HepG2 (cell line): ENCODE data around the gene EZH2. TPM values are rescaled to one million over a fixed set of nuclear protein-coding genes. Genes with fewer than 3 reads are reported as not detected.

ENCODE experiments used
- ATAC-seq: fragments of 200-7000 bp; cut with Tn5 transposase; 3 replicates; pipeline ENCODE4 v1.9.1; 2020; ENCODE audit warnings: mild to moderate bottlenecking, moderate library complexity
- BruUV-seq: library from RNA; stranded (reverse); fragments of 400-500 nt; replicated peaks from 2 replicates; lab custom pipeline; 2021; lab: Mats Ljungman, UMichigan
- CTCF ChIA-PET: fragments of 300-600 bp; formaldehyde crosslinking; extraction: SDS; loops from one replicate; lab custom pipeline; 2021; ENCODE audit warnings: low total read pairs, inconsistent platforms, low intra/inter-chr PET ratio; lab: Yijun Ruan, JAX
- POLR2A ChIA-PET: fragments of 350-600 bp; sonication (Branson Sonifier 250); formaldehyde crosslinking; loops from one replicate; lab custom pipeline; 2020; ENCODE audit warnings: antibody characterized with exemption, inconsistent platforms; lab: Yijun Ruan, JAX
- DNase-seq: peaks from one replicate; pipeline ENCODE4 v3.0.0-alpha.2; 2015; ENCODE audit warnings: low spot score
- FAIRE-seq: peaks from 3 replicates; lab custom pipeline; 2011; peaks lifted over from hg19 to GRCh38; lab: Jason Lieb, UNC
- H2AFZ ChIP-seq: one replicate; pipeline ENCODE4 v1.6.1; 2011; ENCODE audit warnings: low read length, inconsistent platforms
- H3K27ac ChIP-seq: fragments of 300-600 bp; 3 replicates; pipeline ENCODE4 v1.8.0; 2011; ENCODE audit warnings: mixed run types, mild to moderate bottlenecking, mixed read lengths, low read length, inconsistent platforms; ENCODE audit not compliant: insufficient read depth; ENCODE audit errors: extremely low read length
- H3K27me3 ChIP-seq, 2 experiments: fragments of 200-600 bp in 1 of 2; 2 replicates in 1 of 2; 3 replicates in 1 of 2; pipeline versions ENCODE4 v1.6.0 to v1.8.0; 2011; ENCODE audit warnings: low read length in 2 of 2, mild to moderate bottlenecking in 2 of 2, moderate library complexity in 2 of 2, inconsistent platforms in 1 of 2; ENCODE audit not compliant: insufficient read depth in 2 of 2, control insufficient read depth in 1 of 2
- H3K36me3 ChIP-seq, 2 experiments: fragments of 200-600 bp in 1 of 2; replicated peaks in 1 of 2; 2 replicates in 1 of 2; 3 replicates in 1 of 2; pipeline versions ENCODE4 v1.5.1 to v1.8.0; 2011; ENCODE audit warnings: low read length in 2 of 2, inconsistent platforms in 1 of 2; ENCODE audit not compliant: insufficient read depth in 2 of 2, control insufficient read depth in 1 of 2
- H3K4me1 ChIP-seq: 2 replicates; pipeline ENCODE4 v1.5.1; 2012; ENCODE audit warnings: low read length, inconsistent platforms; ENCODE audit not compliant: insufficient read depth
- H3K4me2 ChIP-seq: 2 replicates; pipeline ENCODE4 v1.6.0; 2011; ENCODE audit warnings: low read depth, low read length, inconsistent platforms
- H3K4me3 ChIP-seq, 3 experiments: fragments of 200-600 bp in 1 of 3; sonication (generic), shearing (Covaris generic) in 1 of 3; replicated peaks in 1 of 3; 2 replicates each; pipeline ENCODE4 v1.5.1; 2011 to 2016; ENCODE audit warnings: low read length in 3 of 3, inconsistent platforms in 2 of 3, low read depth in 2 of 3, mild to moderate bottlenecking in 2 of 3, control low read depth in 1 of 3, mixed read lengths in 1 of 3; ENCODE audit not compliant: insufficient read depth in 1 of 3
- H3K79me2 ChIP-seq: one replicate; pipeline ENCODE4 v1.6.1; 2011; ENCODE audit warnings: low read length, inconsistent platforms; ENCODE audit not compliant: insufficient read depth
- H3K9ac ChIP-seq: 2 replicates; pipeline ENCODE4 v1.6.0; 2011; ENCODE audit warnings: mild to moderate bottlenecking, low read depth, low read length, inconsistent platforms; ENCODE audit not compliant: insufficient read depth
- H3K9me3 ChIP-seq: 2 replicates; pipeline ENCODE4 v1.5.1; 2012; ENCODE audit warnings: mild to moderate bottlenecking, low read length
- H4K20me1 ChIP-seq: 2 replicates; pipeline ENCODE4 v1.6.0; 2011; ENCODE audit warnings: inconsistent platforms, mild to moderate bottlenecking, low read length, moderate library complexity; ENCODE audit not compliant: insufficient read depth
- ATF1 ChIP-seq: IDR thresholded peaks from 2 replicates; pipeline ENCODE4 v1.6.1; 2016; ENCODE audit warnings: mild to moderate bottlenecking, control low read depth
- ATRX ChIP-seq: sonication (generic); formaldehyde crosslinking; IDR thresholded peaks from 2 replicates; pipeline ENCODE4 v1.4.0; 2020; ENCODE audit warnings: missing genetic modification reagents, borderline replicate concordance
- CCDC6 ChIP-seq: sonication (generic); formaldehyde crosslinking; IDR thresholded peaks from 2 replicates; pipeline ENCODE4 v1.8.1; 2022; ENCODE audit warnings: mild to moderate bottlenecking, missing genetic modification reagents, moderate library complexity
- FOXA1 ChIP-seq, 2 experiments: fragments of 450-650 bp in 1 of 2; sonication (generic) in 1 of 2; formaldehyde crosslinking in 1 of 2; IDR thresholded peaks; 2 replicates each; pipeline versions ENCODE4 v1.4.0 to v1.6.1; 2016 to 2020; ENCODE audit warnings: missing genetic modification reagents in 1 of 2
- REL ChIP-seq: sonication (generic); formaldehyde crosslinking; conservative IDR thresholded peaks from 2 replicates; pipeline ENCODE4 v1.8.0; 2022; ENCODE audit warnings: mild to moderate bottlenecking, missing genetic modification reagents, moderate library complexity
- ZBTB7A ChIP-seq: sonication (generic); formaldehyde crosslinking; IDR thresholded peaks from 2 replicates; pipeline ENCODE4 v1.8.0; 2022; ENCODE audit warnings: mild to moderate bottlenecking, missing genetic modification reagents
- ZFP36L1 ChIP-seq: sonication (generic); formaldehyde crosslinking; IDR thresholded peaks from 2 replicates; pipeline ENCODE4 v1.8.0; 2022; ENCODE audit warnings: mild to moderate bottlenecking, missing genetic modification reagents, moderate library complexity
- ZKSCAN8 ChIP-seq: IDR thresholded peaks from 2 replicates; pipeline ENCODE4 v1.6.1; 2016; ENCODE audit warnings: borderline replicate concordance, missing genetic modification reagents, missing compliant biosample characterization
- ZNF672 ChIP-seq: sonication (generic); formaldehyde crosslinking; IDR thresholded peaks from 2 replicates; pipeline ENCODE4 v1.8.1; 2022; ENCODE audit warnings: missing genetic modification reagents
- WGBS: methylation state at CpG from one replicate; pipeline ENCODE4 v1.1.6; 2017; ENCODE audit warnings: low lambda C conversion rate; 5-methylcytosine and 5-hydroxymethylcytosine counted together
- in situ Hi-C: cut with HindIII; loops from 2 replicates; pipeline ENCODE4 v1.10.0; 2017; ENCODE audit warnings: low pct_unique_long_range_greater_than_20kb; ENCODE audit not compliant: extremely low pct_ligation_motif_present
- intact Hi-C: fragments of 100-400 bp; cut with micrococcal nuclease; formaldehyde crosslinking; loops from one replicate; pipeline ENCODE4 v1.10.0; 2022; ENCODE audit not compliant: unreplicated experiment
- polyA plus RNA-seq, 8 experiments: library from polyadenylated mRNA; depleted of rRNA in 3 of 8; stranded (reverse) in 7 of 8; unstranded in 1 of 8; fragments of >200 nt; fragmentation: Illumina TruSeq in 4 of 8; extraction: Trizol in 4 of 8; gene quantifications; 2 replicates each; pipeline versions ENCODE4 v1.2.1 to v1.2.3, GENCODE V29; 2011 to 2016; ENCODE audit warnings: low read depth in 4 of 8, missing spikeins in 1 of 8, mixed read lengths in 1 of 8; ENCODE audit not compliant: insufficient read depth in 1 of 8
- total RNA-seq, 5 experiments: library from RNA; depleted of rRNA; stranded (reverse); fragments of >200 nt; fragmentation: Illumina TruSeq; extraction: Trizol; gene quantifications; 2 replicates each; pipeline ENCODE4 v1.2.3, GENCODE V29; 2016; ENCODE audit warnings: low read depth in 1 of 5
- TF ChIP-seq, protein P1 (sequence below): sonication (generic); formaldehyde crosslinking; conservative IDR thresholded peaks from 2 replicates; pipeline ENCODE4 v1.4.0; 2020; ENCODE audit warnings: mild to moderate bottlenecking, missing genetic modification reagents, moderate library complexity
- TF ChIP-seq, protein P2 (sequence below): sonication (generic); formaldehyde crosslinking; IDR thresholded peaks from 2 replicates; pipeline ENCODE4 v1.5.1; 2020; ENCODE audit warnings: mild to moderate bottlenecking, missing genetic modification reagents, borderline replicate concordance
- TF ChIP-seq, protein P3 (sequence below): sonication (generic); formaldehyde crosslinking; IDR thresholded peaks from 2 replicates; pipeline ENCODE4 v1.5.0; 2020; ENCODE audit warnings: missing genetic modification reagents, mild to moderate bottlenecking, borderline replicate concordance

Gene EZH2
- total and polyA plus RNA-seq, 2 of the 13 experiments (the other 11 are each of a cell fraction or from before 2014, with no cell fraction given): 26.0 to 34.3 TPM

DNA sequence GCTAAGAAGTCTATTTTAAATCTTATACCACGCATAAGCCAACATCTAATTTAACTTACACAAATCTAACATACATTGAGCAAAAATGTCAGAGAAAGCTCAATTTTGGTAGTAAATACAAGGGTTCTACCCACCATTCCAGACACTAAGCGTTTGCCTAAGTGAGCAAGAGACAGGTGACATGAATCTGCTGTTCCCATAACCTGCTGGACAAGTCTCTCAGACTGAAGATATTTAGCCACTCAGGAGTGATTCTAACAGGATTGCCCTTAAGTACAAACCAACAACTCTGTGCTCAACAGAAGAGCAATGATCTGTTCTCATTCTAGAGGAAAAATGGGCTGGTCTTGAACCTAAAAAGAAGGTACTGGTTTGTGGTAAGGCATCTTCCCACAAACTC lies 18.8 kb downstream of the EZH2 start:
- no peaks in the 10 kb centered on the region for H3K9me3 ChIP-seq
- intact Hi-C loops: no loop called here
- ChIA-PET POLR2A (no interaction called here), CTCF (no interaction called here)
- H3K36me3 ChIP-seq: no peaks in the 10 kb centered on the region; a peak in 1 of 5 replicates
- no peak overlapping the region for H3K4me2 ChIP-seq
- H2AFZ ChIP-seq: no peak overlapping the region
- WGBS: 95% methylated on average over 2 of the region's 2 CpGs
- H4K20me1 ChIP-seq: peaks cover 7% of the 10 kb centered on the region; the same call in 1 of the 2 replicates
- H3K4me3 ChIP-seq: no peak overlapping the region
- no peak for FAIRE-seq
- TF ChIP-seq ATRX (no peak), REL (CRISPR knock-in tag) (no peak), ZBTB7A (no peak), ZNF672 (CRISPR knock-in tag) (no peak), CCDC6 (no peak), FOXA1 (IDR thresholded peaks at IDR 0.05) (no peak), FOXA1 (CRISPR knock-in tag; IDR thresholded peaks at IDR 0.05) (no peak), ZFP36L1 (CRISPR knock-in tag) (no peak), ATF1 (no peak), ZKSCAN8 (CRISPR knock-in tag) (no peak)
- TF ChIP-seq, protein P1, sequence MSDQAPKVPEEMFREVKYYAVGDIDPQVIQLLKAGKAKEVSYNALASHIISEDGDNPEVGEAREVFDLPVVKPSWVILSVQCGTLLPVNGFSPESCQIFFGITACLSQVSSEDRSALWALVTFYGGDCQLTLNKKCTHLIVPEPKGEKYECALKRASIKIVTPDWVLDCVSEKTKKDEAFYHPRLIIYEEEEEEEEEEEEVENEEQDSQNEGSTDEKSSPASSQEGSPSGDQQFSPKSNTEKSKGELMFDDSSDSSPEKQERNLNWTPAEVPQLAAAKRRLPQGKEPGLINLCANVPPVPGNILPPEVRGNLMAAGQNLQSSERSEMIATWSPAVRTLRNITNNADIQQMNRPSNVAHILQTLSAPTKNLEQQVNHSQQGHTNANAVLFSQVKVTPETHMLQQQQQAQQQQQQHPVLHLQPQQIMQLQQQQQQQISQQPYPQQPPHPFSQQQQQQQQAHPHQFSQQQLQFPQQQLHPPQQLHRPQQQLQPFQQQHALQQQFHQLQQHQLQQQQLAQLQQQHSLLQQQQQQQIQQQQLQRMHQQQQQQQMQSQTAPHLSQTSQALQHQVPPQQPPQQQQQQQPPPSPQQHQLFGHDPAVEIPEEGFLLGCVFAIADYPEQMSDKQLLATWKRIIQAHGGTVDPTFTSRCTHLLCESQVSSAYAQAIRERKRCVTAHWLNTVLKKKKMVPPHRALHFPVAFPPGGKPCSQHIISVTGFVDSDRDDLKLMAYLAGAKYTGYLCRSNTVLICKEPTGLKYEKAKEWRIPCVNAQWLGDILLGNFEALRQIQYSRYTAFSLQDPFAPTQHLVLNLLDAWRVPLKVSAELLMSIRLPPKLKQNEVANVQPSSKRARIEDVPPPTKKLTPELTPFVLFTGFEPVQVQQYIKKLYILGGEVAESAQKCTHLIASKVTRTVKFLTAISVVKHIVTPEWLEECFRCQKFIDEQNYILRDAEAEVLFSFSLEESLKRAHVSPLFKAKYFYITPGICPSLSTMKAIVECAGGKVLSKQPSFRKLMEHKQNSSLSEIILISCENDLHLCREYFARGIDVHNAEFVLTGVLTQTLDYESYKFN (CRISPR knock-in tag): no peak
- TF ChIP-seq, protein P2, sequence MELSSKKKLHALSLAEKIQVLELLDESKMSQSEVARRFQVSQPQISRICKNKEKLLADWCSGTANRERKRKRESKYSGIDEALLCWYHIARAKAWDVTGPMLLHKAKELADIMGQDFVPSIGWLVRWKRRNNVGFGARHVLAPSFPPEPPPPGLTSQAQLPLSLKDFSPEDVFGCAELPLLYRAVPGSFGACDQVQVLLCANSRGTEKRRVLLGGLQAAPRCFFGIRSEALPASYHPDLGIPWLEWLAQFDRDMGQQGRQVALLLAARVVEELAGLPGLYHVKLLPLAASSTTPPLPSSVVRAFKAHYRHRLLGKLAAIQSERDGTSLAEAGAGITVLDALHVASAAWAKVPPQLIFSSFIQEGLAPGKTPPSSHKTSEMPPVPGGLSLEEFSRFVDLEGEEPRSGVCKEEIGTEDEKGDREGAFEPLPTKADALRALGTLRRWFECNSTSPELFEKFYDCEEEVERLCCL: no peak
- TF ChIP-seq, protein P3, sequence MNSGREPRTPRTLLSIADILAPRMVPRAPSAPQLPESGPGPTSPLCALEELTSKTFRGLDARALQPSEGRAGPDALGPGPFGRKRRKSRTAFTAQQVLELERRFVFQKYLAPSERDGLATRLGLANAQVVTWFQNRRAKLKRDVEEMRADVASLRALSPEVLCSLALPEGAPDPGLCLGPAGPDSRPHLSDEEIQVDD (CRISPR knock-in tag): no peak
- no peaks in the 10 kb centered on the region for H3K27me3 ChIP-seq
- peaks cover 66% of the 10 kb centered on the region for H3K4me1 ChIP-seq
- BruUV-seq: no TSS peak
- H3K9ac ChIP-seq: no peak overlapping the region
- no peak for DNase-seq
- no peak overlapping the region for H3K27ac ChIP-seq
- in situ Hi-C loops: no loop called here
- no peak for ATAC-seq
- H3K79me2 ChIP-seq: peaks cover 91% of the 10 kb centered on the region
